Left ventricle myocardium inferior (tissue), 1 donor: Measurements from ENCODE around the gene PLXNA4. TPM values are rescaled to one million over a fixed set of nuclear protein-coding genes. Genes with fewer than 3 reads are reported as not detected.

Experiments
- DNase-seq: peaks from one replicate; pipeline ENCODE4 v3.0.0-alpha.2; 2020
- H3K27ac ChIP-seq: fragments of 200-600 bp; replicated peaks from 2 replicates; pipeline ENCODE4 v1.8.0; 2021
- H3K27me3 ChIP-seq: fragments of 200-600 bp; 2 replicates; pipeline ENCODE4 v1.8.0; 2021; ENCODE audit warnings: low read depth
- H3K36me3 ChIP-seq: fragments of 200-600 bp; 2 replicates; pipeline ENCODE4 v1.8.0; 2021
- H3K4me1 ChIP-seq: fragments of 200-600 bp; 2 replicates; pipeline ENCODE4 v1.8.0; 2021
- H3K4me3 ChIP-seq: fragments of 200-600 bp; 2 replicates; pipeline ENCODE4 v1.8.0; 2021; ENCODE audit warnings: mild to moderate bottlenecking, moderate library complexity
- H3K9me3 ChIP-seq: fragments of 200-600 bp; replicated peaks from 2 replicates; pipeline ENCODE4 v1.8.0; 2021
- intact Hi-C: fragments of 100-400 bp; cut with micrococcal nuclease; formaldehyde crosslinking; loops from one replicate; pipeline ENCODE4 v1.11.0; 2022
- total RNA-seq: library from RNA; stranded (reverse); fragmentation: NEBNext Ultra II Directional; extraction: Animal tissue kit (Norgen Biotek cat#: 25700); gene quantifications from one replicate; pipeline ENCODE4 v1.2.1, GENCODE V29; 2021
- TF ChIP-seq, protein P1 (sequence below): fragments of 200-600 bp; IDR thresholded peaks from 2 replicates; pipeline ENCODE4 v1.8.0; 2021; ENCODE audit warnings: antibody characterized with exemption, mild to moderate bottlenecking, borderline replicate concordance
- donor health status: DM: no; HTN: yes; CAD: no; lungs with severe emphysema.

Gene PLXNA4
- total RNA-seq, 1 donor from 2014 or later: 18.1 TPM

DNA sequence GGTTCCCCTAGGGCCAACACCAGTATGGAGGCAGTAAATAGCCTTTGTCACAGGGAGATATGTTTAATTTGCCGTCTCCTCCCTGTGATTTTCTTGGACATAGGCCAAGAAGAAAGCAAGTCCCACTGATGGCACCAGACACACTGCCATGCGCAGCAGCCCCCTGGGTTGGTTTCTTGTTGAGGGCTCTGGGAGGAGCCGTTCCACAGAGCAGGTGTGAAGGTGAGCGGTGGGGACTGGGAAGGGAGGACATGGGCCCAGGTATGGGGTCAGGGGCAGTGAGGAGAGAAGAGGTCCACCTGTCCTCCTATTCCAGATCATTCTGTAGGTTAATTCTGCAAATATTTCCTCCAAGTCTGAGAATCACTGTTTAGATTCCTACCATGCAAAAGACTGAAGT lies 376.1 kb downstream of the PLXNA4 start:
- no peak for DNase-seq
- H3K4me3 ChIP-seq: no peak overlapping the region
- no peak overlapping the region for H3K27ac ChIP-seq
- H3K36me3 ChIP-seq: peaks cover 7% of the 10 kb centered on the region
- TF ChIP-seq, protein P1, sequence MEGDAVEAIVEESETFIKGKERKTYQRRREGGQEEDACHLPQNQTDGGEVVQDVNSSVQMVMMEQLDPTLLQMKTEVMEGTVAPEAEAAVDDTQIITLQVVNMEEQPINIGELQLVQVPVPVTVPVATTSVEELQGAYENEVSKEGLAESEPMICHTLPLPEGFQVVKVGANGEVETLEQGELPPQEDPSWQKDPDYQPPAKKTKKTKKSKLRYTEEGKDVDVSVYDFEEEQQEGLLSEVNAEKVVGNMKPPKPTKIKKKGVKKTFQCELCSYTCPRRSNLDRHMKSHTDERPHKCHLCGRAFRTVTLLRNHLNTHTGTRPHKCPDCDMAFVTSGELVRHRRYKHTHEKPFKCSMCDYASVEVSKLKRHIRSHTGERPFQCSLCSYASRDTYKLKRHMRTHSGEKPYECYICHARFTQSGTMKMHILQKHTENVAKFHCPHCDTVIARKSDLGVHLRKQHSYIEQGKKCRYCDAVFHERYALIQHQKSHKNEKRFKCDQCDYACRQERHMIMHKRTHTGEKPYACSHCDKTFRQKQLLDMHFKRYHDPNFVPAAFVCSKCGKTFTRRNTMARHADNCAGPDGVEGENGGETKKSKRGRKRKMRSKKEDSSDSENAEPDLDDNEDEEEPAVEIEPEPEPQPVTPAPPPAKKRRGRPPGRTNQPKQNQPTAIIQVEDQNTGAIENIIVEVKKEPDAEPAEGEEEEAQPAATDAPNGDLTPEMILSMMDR: no peak
- H3K27me3 ChIP-seq: no peaks in the 10 kb centered on the region
- H3K4me1 ChIP-seq: peaks cover 20% of the 10 kb centered on the region
- intact Hi-C loops: no loop called here
- H3K9me3 ChIP-seq: no peaks in the 10 kb centered on the region

DNA sequence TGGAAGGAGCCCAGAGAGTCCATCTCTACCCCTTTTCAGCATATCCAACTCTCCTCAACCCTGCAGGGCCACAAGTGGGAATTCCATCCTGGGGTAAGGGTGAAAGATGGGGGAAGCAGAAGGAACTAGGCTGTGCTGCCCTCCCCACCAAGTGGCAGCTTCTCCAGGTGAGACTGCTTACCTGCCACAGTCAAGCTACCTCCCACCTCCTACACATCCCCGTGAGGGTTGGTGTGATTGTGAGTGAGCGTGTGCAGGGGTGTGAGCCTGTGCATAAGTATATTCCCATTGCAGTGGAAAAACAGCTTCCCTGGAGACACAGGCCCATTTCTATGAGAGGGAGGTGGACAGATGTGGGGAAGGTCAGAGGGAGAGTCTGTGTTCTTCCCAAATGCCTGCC lies 376.6 kb downstream of the PLXNA4 start:
- Histone ChIP-seq H3K27ac (no peak overlapping the region), H3K9me3 (no peaks in the 10 kb centered on the region), H3K36me3 (peaks cover 7% of the 10 kb centered on the region), H3K4me3 (no peak overlapping the region), H3K27me3 (no peaks in the 10 kb centered on the region), H3K4me1 (peaks cover 16% of the 10 kb centered on the region)
- TF ChIP-seq, protein P1: no peak
- DNase-seq: no peak
- intact Hi-C loops: no loop called here

DNA sequence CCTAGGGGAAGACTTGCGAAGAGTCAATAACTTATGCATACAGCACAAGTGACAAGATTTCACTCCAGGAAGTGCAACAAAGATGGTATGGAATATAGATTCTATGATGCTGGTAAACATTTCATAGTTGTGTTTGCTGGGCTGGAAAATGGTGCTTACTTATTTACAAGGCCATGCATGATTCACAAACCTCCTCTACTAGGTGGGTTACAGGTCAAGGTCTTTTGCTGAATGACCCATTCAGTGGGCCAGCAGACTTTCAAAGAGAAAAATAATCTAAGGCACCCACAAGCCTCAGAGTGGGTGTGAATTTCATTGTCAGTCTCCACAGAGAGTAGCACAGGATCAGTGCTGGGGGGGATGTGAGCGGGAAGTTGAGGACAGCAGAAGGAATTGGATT lies 378.5 kb downstream of the PLXNA4 start:
- TF ChIP-seq, protein P1: no peak
- intact Hi-C loops: no loop called here
- H3K4me1 ChIP-seq: peaks cover 9% of the 10 kb centered on the region
- no peaks in the 10 kb centered on the region for H3K27me3 ChIP-seq
- H3K27ac ChIP-seq: no peak overlapping the region
- no peak overlapping the region for H3K4me3 ChIP-seq
- no peak for DNase-seq
- H3K9me3 ChIP-seq: no peaks in the 10 kb centered on the region
- H3K36me3 ChIP-seq: peaks cover 7% of the 10 kb centered on the region

DNA sequence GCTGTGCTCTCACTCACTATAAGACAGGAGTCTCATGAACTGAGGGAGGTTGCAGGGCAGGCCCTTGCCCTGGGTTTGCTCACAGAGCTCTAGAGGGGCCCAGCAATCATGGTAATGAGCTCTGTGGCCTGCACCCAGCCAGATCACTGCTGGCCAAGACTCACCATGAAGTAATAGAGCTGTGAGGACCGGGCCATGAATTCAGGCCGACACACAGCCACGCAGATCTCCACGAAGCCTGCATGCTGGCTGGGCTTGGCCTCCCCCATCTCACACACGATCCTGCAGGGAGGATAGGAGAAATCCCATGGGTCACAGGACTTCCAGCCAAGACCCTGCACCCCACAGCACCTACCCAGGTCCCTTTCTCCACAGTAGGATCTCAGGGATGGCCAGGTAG lies 382.4 kb downstream of the PLXNA4 start:
- no peaks in the 10 kb centered on the region for H3K27me3 ChIP-seq
- H3K9me3 ChIP-seq: no peaks in the 10 kb centered on the region
- H3K4me1 ChIP-seq: no peaks in the 10 kb centered on the region
- TF ChIP-seq, protein P1: no peak
- peaks cover 7% of the 10 kb centered on the region for H3K36me3 ChIP-seq
- intact Hi-C loops: no loop called here
- no peak for DNase-seq
- H3K4me3 ChIP-seq: no peak overlapping the region
- no peak overlapping the region for H3K27ac ChIP-seq

DNA sequence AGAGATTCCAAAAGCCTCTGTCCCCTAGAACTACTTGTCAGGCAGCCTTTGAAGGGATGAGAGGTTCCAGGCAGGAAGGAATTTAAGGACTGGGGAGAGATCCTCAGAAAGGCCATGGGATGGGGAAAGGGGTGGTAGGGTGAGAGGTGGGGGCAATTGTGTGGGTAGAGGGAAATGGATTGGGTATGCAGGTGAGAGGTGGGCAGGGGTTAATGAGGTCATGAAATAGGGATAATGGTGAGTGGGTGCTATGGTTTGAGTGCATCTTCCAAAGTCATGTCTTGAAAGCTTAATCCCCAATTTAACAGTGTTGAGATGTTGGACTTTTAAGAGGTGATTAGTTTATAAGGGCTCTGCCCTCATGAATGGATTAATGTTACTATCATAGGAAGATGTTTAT lies 383.5 kb downstream of the PLXNA4 start:
- no peaks in the 10 kb centered on the region for H3K4me1 ChIP-seq
- no peak overlapping the region for H3K27ac ChIP-seq
- no peaks in the 10 kb centered on the region for H3K27me3 ChIP-seq
- intact Hi-C loops: no loop called here
- H3K36me3 ChIP-seq: peaks cover 2% of the 10 kb centered on the region
- peaks cover 3% of the 10 kb centered on the region for H3K9me3 ChIP-seq
- no peak overlapping the region for H3K4me3 ChIP-seq
- no peak for DNase-seq
- TF ChIP-seq, protein P1: no peak

DNA sequence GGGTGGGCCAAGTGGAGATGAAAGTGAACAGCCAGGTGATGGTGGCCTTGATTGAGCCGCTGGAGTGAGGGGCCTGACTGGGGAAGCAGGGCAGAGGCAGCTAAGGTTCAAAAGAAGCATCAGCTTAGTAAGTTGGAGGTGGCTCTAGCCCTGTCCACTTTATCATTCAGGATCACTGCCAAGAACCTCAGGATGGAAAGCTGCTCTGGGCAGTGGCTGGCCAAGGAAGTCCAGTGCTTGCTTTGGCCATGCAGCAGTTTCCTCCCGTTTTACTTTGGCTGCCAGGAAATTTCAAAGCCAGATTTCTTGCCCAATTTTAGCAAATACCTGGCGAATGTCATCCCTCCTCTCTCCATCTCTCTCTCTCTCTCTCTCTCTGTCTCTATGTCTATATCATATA lies 384.9 kb downstream of the PLXNA4 start:
- intact Hi-C loops: no loop called here
- no peaks in the 10 kb centered on the region for H3K27me3 ChIP-seq
- peaks cover 15% of the 10 kb centered on the region for H3K9me3 ChIP-seq
- no peak overlapping the region for H3K27ac ChIP-seq
- DNase-seq: no peak
- H3K36me3 ChIP-seq: peaks cover 12% of the 10 kb centered on the region
- H3K4me3 ChIP-seq: no peak overlapping the region
- no peaks in the 10 kb centered on the region for H3K4me1 ChIP-seq
- TF ChIP-seq, protein P1: no peak
